ENCODE measurements around the gene MLEC.
A peak's percentile ranks its signal among the peaks of the same experiment; 100 is the strongest.
"Not testable (repeated sequence)": the region's sequence is repeated elsewhere in the genome, so short reads cannot be mapped to it uniquely, and the experiment has no call there.

Gene MLEC

GRCh38 chr12:120661432-120661831 lies 25.5 kb upstream of the MLEC start:
- no peak overlapping the region for H3K4me3 ChIP-seq (ENCODE audit: low read length)
- TF ChIP-seq, protein P1, sequence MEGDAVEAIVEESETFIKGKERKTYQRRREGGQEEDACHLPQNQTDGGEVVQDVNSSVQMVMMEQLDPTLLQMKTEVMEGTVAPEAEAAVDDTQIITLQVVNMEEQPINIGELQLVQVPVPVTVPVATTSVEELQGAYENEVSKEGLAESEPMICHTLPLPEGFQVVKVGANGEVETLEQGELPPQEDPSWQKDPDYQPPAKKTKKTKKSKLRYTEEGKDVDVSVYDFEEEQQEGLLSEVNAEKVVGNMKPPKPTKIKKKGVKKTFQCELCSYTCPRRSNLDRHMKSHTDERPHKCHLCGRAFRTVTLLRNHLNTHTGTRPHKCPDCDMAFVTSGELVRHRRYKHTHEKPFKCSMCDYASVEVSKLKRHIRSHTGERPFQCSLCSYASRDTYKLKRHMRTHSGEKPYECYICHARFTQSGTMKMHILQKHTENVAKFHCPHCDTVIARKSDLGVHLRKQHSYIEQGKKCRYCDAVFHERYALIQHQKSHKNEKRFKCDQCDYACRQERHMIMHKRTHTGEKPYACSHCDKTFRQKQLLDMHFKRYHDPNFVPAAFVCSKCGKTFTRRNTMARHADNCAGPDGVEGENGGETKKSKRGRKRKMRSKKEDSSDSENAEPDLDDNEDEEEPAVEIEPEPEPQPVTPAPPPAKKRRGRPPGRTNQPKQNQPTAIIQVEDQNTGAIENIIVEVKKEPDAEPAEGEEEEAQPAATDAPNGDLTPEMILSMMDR (conservative IDR thresholded peaks at IDR 0.05; ENCODE audit: low read depth, low read length) = no peak
- no peak for DNase-seq (ENCODE audit: low read depth)

DNA sequence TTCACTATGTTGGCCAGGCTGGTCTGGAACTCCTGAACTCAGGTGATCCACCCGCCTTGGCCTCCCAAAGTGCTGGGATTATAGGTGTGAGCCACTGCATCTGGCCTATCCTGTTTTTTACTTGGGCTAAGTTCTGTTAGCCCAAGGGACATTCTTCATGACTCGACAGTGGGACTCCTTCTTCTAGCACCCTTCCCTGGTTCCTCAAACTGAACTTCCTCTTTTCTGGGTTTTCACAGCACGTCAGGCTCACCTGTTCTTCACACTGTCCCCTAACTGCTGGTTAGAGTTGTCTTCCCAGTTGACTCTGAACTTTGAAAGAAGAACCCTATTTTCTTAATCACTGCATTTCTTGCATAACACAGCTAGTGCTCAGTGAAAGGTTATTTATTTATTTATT lies 24.1 kb upstream of the MLEC start:
- DNase-seq (ENCODE audit: low read depth) = no peak
- no peak overlapping the region for H3K4me3 ChIP-seq (ENCODE audit: low read length)
- TF ChIP-seq, protein P1 (conservative IDR thresholded peaks at IDR 0.05; ENCODE audit: low read depth, low read length) = no peak

DNA sequence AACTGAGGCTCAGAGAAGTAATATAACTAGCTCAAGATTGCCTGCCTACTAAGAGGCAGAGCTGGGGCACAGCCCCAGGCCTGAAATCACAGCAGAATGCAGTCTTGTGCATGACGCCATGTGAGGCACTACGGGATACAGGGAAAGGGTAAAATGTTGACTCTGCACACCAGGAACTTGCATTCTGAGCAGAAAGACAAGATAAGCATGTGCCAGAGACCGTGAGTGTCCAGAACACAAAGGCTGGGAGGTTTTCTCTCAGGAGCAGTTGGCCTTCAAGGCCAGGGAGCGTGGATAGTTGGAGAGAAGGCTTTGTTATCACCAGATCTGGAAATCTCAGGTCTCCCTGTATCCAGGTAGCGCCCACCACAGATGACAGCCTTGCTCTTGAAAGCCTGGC lies 23.2 kb upstream of the MLEC start:
- no peak overlapping the region for H3K4me3 ChIP-seq (ENCODE audit: low read length)
- TF ChIP-seq, protein P1 (conservative IDR thresholded peaks at IDR 0.05; ENCODE audit: low read depth, low read length) = no peak
- DNase-seq (ENCODE audit: low read depth) = no peak

- TF ChIP-seq, protein P1 (conservative IDR thresholded peaks at IDR 0.05; ENCODE audit: low read depth, low read length) = no peak
- H3K4me3 ChIP-seq (ENCODE audit: low read length) = no peak overlapping the region
- no peak for DNase-seq (ENCODE audit: low read depth)
Observed at GRCh38 chr12:120666571-120667390, 20.2 kb upstream of the MLEC start.

GRCh38 chr12:120668091-120668867 lies 18.7 kb upstream of the MLEC start:
- TF ChIP-seq, protein P1 (conservative IDR thresholded peaks at IDR 0.05; ENCODE audit: low read depth, low read length) = no peak
- no peak overlapping the region for H3K4me3 ChIP-seq (ENCODE audit: low read length)
- no peak for DNase-seq (ENCODE audit: low read depth)

GRCh38 chr12:120668868-120669840 lies 17.8 kb upstream of the MLEC start:
- peak; percentile 68 for DNase-seq (ENCODE audit: low read depth)
- TF ChIP-seq, protein P1 (conservative IDR thresholded peaks at IDR 0.05; ENCODE audit: low read depth, low read length) = no peak
- H3K4me3 ChIP-seq (ENCODE audit: low read length) = peak overlapping the region; percentile 9

- not testable (repeated sequence) for DNase-seq (ENCODE audit: low read depth); H3K4me3 ChIP-seq (ENCODE audit: low read length)
Observed at GRCh38 chr12:120670237-120670636, 16.7 kb upstream of the MLEC start.

Measured in retinal pigment epithelial cell (primary cell).